ENCODE data around the gene ZFP36.

The ZFP36 gene

GRCh38 chr19:39407410-39407659 is 688 bp downstream of the ZFP36 start:
- no peak for DNase-seq

GRCh38 chr19:39407660-39408391 is 1.2 kb downstream of the ZFP36 start:
- DNase-seq = peak; percentile 80

GRCh38 chr19:39408392-39409207 is 2.0 kb downstream of the ZFP36 start:
- DNase-seq = peak; percentile 35

- peak; percentile 90 for DNase-seq
These were observed 2.8 kb downstream of the ZFP36 start for GRCh38 chr19:39409208-39410016.

- DNase-seq = peak; percentile 75
These were observed 3.6 kb downstream of the ZFP36 start for GRCh38 chr19:39410017-39410830.

- no peak for DNase-seq
These were observed 4.1 kb downstream of the ZFP36 start for GRCh38 chr19:39410831-39411080.

- peak; percentile 36 for DNase-seq
These were observed 4.6 kb downstream of the ZFP36 start for GRCh38 chr19:39411081-39411831.

- DNase-seq = peak; percentile 95
These were observed 5.1 kb downstream of the ZFP36 start for GRCh38 chr19:39411832-39412099.

- peak; percentile 96 for DNase-seq
These were observed 5.6 kb downstream of the ZFP36 start, which contains the start of gene PLEKHG2 for GRCh38 chr19:39412100-39412866. TSS of gene PLEKHG2 (plus strand) at chr19:39412669. CDS start at chr19:39414087, 1,418 bp downstream.

GRCh38 chr19:39412867-39413271 is 6.2 kb downstream of the ZFP36 start:
- no peak for DNase-seq

GRCh38 chr19:39413272-39413910 is 6.7 kb downstream of the ZFP36 start:
- peak; percentile 43 for DNase-seq

GRCh38 chr19:39413911-39414608 is 7.4 kb downstream of the ZFP36 start:
- peak; percentile 27 for DNase-seq

GRCh38 chr19:39415111-39416046 is 8.7 kb downstream of the ZFP36 start:
- no peak for DNase-seq

- no peak for DNase-seq
These were observed 9.8 kb downstream of the ZFP36 start for GRCh38 chr19:39416152-39417120.

GRCh38 chr19:39417463-39418181 is 11.0 kb downstream of the ZFP36 start:
- no peak for DNase-seq

- DNase-seq = no peak
These were observed 12.4 kb downstream of the ZFP36 start for GRCh38 chr19:39419003-39419402.

GRCh38 chr19:39420769-39421168 is 14.1 kb downstream of the ZFP36 start:
- DNase-seq = no peak
